Mucosa of descending colon (tissue), 3 donors: Measurements from ENCODE around the gene FAM219B. TPM values are rescaled to one million over a fixed set of nuclear protein-coding genes. Genes with fewer than 3 reads are reported as not detected.
A peak's percentile ranks its signal among the peaks of the same experiment; 100 is the strongest.
"Not testable (repeated sequence)": the region's sequence is repeated elsewhere in the genome, so short reads cannot be mapped to it uniquely, and the experiment has no call there.

Experiments
- ATAC-seq: fragments of 200-7000 bp; cut with Tn5 transposase; one replicate; pipeline ENCODE4 v1.9.1; 2020; ENCODE audit warnings: mild to moderate bottlenecking, moderate library complexity
- DNase-seq, 3 donors: peaks; one replicate each; pipeline ENCODE4 v3.0.0-alpha.2; 2020
- H3K36me3 ChIP-seq: fragments of 200-600 bp; one replicate; pipeline ENCODE4 v1.8.0; 2021; ENCODE audit warnings: low read depth, mild to moderate bottlenecking
- H3K4me1 ChIP-seq: fragments of 200-600 bp; one replicate; pipeline ENCODE4 v1.8.0; 2021; ENCODE audit warnings: low read depth, mild to moderate bottlenecking
- H3K4me3 ChIP-seq: fragments of 200-600 bp; one replicate; pipeline ENCODE4 v1.8.0; 2021; ENCODE audit warnings: mild to moderate bottlenecking
- H3K9me3 ChIP-seq: fragments of 200-600 bp; one replicate; pipeline ENCODE4 v1.8.0; 2021; ENCODE audit warnings: mild to moderate bottlenecking
- CTCF ChIP-seq: fragments of 200-600 bp; IDR thresholded peaks from one replicate; pipeline ENCODE4 v1.8.0; 2022; ENCODE audit warnings: antibody characterized with exemption, mild to moderate bottlenecking
- intact Hi-C, 2 donors: fragments of 100-400 bp; cut with DNase I in 1 of 2; cut with micrococcal nuclease in 1 of 2; formaldehyde crosslinking; loops; one replicate each; pipeline versions ENCODE4 v1.11.0 to v1.11.1; 2022; cut with DNase I, micrococcal nuclease
- total RNA-seq, 3 donors: library from RNA; stranded (reverse); fragmentation: NEBNext Ultra II Directional in 2 of 3; extraction: Animal tissue kit (Norgen Biotek cat#: 25700) in 2 of 3; gene quantifications; one replicate each; pipeline versions ENCODE4 v1.2.1 to v1.2.4, GENCODE V29; 2021 to 2023
- donor health status: DM: no; HTN: no; CAD: no; lungs with moderate emphysema.
- donor health status: DM: no; HTN: no; CAD: no.
- donor health status: DM: no; HTN: yes; CAD: no.

Gene FAM219B
- total RNA-seq, 3 donors from 2014 or later: 50.7 to 88.2 (median 83.1) TPM

GRCh38 chr15:74950078-74950908 is 43.6 kb upstream of the FAM219B start:
- TF ChIP-seq CTCF: peak; percentile 88
- peaks cover 17% of the 10 kb centered on the region for H3K4me1 ChIP-seq
- H3K36me3 ChIP-seq: no peaks in the 10 kb centered on the region
- intact Hi-C loops: no loop called here
- peak; percentile 92 for ATAC-seq
- peak in 1 of 3 donors; percentile 91 for DNase-seq
- no peaks in the 10 kb centered on the region for H3K9me3 ChIP-seq
- H3K4me3 ChIP-seq: no peak overlapping the region

DNA sequence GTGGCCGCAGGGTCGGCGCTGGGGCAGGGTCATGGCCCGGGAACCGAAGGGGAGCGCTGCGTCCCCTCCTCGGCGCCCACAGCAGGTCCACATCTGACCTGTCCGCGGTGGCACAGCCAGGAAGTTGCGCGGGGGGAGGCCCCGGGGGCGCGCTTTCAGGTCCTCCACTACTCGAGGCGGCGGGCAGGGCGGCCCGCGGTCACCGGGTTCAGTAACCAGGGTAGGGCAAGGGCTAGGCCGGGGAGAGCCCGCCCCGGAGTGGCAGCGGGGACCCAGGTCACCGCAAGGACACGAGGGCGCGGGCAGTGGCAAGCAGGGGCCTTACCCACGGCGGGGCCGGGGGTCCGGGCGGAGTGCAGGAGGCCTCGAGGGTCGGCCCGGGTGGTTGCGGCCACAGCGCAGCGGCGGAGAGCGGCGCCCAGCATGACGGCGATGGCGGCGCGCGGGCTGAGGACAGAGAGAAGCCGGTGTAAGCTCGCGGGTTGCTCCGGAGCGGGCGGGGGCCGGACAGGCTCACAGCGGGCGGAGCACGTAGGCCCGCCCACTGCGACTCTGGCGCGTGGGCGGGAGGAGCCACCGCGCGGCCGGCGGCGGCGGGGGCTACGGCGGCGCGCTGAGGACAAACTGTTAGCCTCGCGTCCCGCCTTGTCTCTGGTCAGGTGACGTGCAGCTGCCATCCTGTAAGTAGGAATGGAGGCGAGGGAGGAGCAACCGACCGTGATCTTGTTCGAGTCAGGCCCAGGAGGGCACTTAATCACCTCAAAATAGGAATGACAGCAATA is 31.1 kb upstream of the FAM219B start, which contains the start of gene COX5A:
TSS of gene COX5A (minus strand) at position 484 of the 782 bp plus-strand sequence. CDS start at position 425, 59 bp downstream.
- no peak for TF ChIP-seq CTCF
- H3K4me3 ChIP-seq: peak within 1 kb of the TSS; percentile 91
- DNase-seq (peak; percentile 94 to 95 (median 95)), ATAC-seq (peak; percentile 94)
- no peaks in the 10 kb centered on the region for H3K9me3 ChIP-seq
- intact Hi-C loops: no loop called here
- H3K36me3 ChIP-seq: no peaks in the 10 kb centered on the region
- H3K4me1 ChIP-seq: peaks cover 27% of the 10 kb centered on the region

DNA sequence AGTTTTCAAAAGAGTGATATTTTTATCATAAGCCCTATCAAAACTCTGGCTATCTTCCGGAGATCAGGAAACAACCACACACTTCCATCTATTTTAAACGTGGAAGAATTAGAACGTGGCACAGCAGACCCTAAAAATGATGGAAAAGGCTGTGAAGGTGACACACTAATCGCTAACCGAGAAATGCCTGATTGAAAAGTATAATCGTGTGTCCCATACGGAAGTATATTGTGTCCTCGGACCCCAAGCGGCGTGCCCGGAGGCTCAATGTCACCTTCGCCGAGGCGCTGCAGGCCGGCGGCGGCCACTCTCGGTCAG is 30.6 kb upstream of the FAM219B start:
- peak overlapping the region; percentile 91 for H3K4me3 ChIP-seq
- intact Hi-C loops: no loop called here
- H3K9me3 ChIP-seq: no peaks in the 10 kb centered on the region
- TF ChIP-seq CTCF: no peak
- DNase-seq (no peak), ATAC-seq (peak; percentile 49)
- no peaks in the 10 kb centered on the region for H3K36me3 ChIP-seq
- peaks cover 33% of the 10 kb centered on the region for H3K4me1 ChIP-seq

DNA sequence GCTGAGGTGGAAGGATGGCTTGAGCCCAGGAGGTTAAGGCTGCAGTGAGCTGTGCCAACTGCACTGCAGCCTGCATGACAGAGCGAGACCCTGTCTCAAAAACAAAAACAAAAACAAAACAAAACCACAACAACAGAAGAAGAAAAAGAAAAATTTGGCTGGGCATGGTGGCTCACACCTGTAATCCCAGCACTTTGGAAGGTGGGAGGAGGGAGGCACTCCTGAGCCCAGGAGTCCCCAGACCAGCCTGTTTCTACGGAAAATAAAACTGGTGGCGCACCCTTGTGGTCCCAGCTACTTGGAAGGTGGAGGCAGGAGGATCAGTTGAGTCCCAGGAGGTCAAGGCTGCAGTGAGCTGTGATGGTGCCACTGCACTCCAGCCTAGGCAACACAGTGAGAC is 28.5 kb upstream of the FAM219B start:
- ATAC-seq, H3K9me3 ChIP-seq, H3K36me3 ChIP-seq, H3K4me3 ChIP-seq, intact Hi-C loops: not testable (repeated sequence)
- peak in 2 of 3 donors; percentile 57 to 62 for DNase-seq
- H3K4me1 ChIP-seq: peaks cover 37% of the 10 kb centered on the region

DNA sequence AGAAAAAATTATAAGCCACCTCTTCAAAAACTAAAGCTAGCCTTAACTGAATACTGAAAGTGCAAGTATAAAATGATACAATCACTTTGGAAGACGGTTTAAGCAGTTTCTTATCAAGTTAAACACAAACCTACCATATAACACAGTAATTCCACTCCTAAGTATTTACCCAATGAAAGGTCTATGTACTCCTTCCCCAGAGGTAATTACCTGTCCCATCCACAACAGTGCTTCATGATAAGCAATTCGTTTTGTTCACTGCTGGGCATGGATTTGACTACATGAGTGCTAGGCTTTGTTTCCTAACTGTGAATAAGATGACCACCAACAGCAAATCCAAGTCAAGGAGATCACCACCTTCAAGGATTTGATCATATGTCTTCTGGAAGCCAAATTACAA is 26.9 kb upstream of the FAM219B start:
- TF ChIP-seq CTCF: no peak
- peak in 1 of 3 donors; percentile 41 for DNase-seq
- Histone ChIP-seq H3K4me3 (no peak overlapping the region), H3K36me3 (no peaks in the 10 kb centered on the region), H3K9me3 (no peaks in the 10 kb centered on the region), H3K4me1 (peaks cover 41% of the 10 kb centered on the region)
- intact Hi-C loops: no loop called here
- peak; percentile 46 for ATAC-seq

DNA sequence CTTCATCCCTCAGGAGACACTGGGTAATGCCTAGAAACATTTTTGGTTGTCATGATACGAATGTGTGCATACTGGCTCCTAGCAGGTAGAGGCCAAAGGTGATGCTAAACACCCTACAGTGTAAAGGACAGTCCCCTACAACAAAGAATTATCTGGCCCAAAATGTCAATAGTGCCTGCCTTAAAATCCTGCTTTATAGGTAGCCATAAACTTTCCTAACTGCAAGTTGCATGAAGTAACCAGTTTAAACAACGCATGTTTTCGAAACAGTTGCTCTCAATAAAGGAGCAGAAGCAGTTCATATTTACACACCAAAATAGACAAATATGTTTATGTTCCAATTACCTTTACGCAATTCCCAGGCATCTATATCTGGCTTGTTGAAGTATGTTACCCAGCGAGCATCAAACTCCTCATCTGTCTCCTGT is 22.1 kb upstream of the FAM219B start:
- intact Hi-C loops: no loop called here
- Histone ChIP-seq H3K4me3 (peak overlapping the region; percentile 14), H3K4me1 (peaks cover 28% of the 10 kb centered on the region), H3K36me3 (peaks cover 6% of the 10 kb centered on the region), H3K9me3 (no peaks in the 10 kb centered on the region)
- TF ChIP-seq CTCF: no peak
- DNase-seq: no peak
- ATAC-seq: peak; percentile 93
